HCT116 (cell line): Measurements from ENCODE around the gene ID3.

Experiments used
- TCF7L2 ChIP-seq: IDR thresholded peaks from 2 replicates; pipeline ENCODE4 v1.7.0; 2011; ENCODE audit warnings: borderline replicate concordance, inconsistent platforms; ENCODE audit not compliant: insufficient read depth, insufficient read length; ENCODE audit errors: extremely low read depth
- TF ChIP-seq, protein P1 (sequence below), 3 experiments: fragments of 200-600 bp in 1 of 3; sonication (generic) in 1 of 3; IDR thresholded peaks in 2 of 3; conservative IDR thresholded peaks in 1 of 3; 2 replicates each; pipeline ENCODE4 v1.5.1; 2012 to 2017; ENCODE audit warnings: low read depth in 2 of 3, low read length in 2 of 3, antibody characterized with exemption in 1 of 3, borderline replicate concordance in 1 of 3, control low read depth in 1 of 3, mild to moderate bottlenecking in 1 of 3, mixed read lengths in 1 of 3, mixed run types in 1 of 3, moderate library complexity in 1 of 3; ENCODE audit not compliant: insufficient read depth in 1 of 3

DNA sequence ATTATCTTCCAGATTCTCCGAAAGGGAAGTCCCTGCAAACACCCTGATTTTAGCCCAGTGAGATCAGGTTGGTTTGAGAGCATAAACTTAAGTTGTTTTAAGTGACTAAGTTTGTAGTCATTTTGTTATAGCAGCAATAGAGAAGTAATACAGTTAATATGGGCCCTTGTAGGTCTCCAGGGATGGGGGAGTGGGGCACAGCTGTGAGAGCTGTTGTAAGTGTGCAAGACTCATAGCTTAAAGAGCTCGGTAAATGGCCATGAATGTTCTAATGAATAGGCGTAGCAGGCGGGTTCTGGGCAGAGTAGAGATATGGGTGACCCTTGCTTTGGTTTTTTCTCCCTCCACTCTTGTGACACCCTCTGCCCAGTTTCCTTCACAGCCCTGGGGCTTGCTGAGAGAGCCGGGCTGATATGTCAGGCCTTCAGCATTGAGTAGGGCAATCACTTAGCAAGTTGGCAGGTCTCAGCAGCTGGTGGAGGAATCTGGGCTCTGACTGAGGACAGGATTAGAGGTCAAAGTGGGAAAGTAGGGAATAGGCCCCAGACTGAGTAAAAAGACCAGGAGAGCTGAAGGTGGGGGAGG, 16.0 kb upstream of the ID3 start:
- TF ChIP-seq, protein P1, sequence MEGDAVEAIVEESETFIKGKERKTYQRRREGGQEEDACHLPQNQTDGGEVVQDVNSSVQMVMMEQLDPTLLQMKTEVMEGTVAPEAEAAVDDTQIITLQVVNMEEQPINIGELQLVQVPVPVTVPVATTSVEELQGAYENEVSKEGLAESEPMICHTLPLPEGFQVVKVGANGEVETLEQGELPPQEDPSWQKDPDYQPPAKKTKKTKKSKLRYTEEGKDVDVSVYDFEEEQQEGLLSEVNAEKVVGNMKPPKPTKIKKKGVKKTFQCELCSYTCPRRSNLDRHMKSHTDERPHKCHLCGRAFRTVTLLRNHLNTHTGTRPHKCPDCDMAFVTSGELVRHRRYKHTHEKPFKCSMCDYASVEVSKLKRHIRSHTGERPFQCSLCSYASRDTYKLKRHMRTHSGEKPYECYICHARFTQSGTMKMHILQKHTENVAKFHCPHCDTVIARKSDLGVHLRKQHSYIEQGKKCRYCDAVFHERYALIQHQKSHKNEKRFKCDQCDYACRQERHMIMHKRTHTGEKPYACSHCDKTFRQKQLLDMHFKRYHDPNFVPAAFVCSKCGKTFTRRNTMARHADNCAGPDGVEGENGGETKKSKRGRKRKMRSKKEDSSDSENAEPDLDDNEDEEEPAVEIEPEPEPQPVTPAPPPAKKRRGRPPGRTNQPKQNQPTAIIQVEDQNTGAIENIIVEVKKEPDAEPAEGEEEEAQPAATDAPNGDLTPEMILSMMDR (IDR thresholded peaks at IDR 0.05 in 2 of 3, conservative IDR thresholded peaks at IDR 0.05 in 1 of 3; ENCODE audit: borderline replicate concordance in 1 of 3, insufficient read depth in 1 of 3, low read depth in 2 of 3, low read length in 2 of 3), result no peak
- TF ChIP-seq TCF7L2, result no peak
